ENCODE measurements around the gene OAT. TPM values are rescaled to one million over a fixed set of nuclear protein-coding genes. Genes with fewer than 3 reads are reported as not detected.

OAT gene
- total and polyA plus RNA-seq, 8 donors = 9.9 to 35.5 (median 20.5) TPM

DNA sequence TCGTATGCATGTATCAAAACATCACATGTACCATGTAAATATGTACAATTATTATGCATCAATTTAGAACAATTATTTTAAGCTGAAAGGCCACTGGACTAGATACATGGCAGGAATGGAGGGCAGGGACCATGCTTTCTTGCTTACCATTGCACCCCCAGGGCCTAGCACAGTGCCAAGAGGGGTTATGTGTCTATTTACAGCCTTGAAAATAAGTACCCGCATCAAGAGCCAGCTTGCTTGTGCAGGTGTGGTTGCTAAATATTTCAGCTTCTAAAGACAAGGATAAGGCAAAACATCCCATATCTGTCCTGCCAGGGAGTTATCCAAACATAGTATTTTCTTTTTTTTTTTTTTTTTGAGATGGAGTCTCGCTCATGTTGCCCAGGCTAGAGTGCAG lies 14.7 kb upstream of the OAT start:
- Histone ChIP-seq H3K4me3 (no peak overlapping the region), H3K27me3 (peaks cover 0 to 4% (median 0%) of the 10 kb centered on the region in 4 donors), H3K9me3 (no peaks in the 10 kb centered on the region), H3K4me1 (no peaks in the 10 kb centered on the region), H3K36me3 (no peaks in the 10 kb centered on the region), H3K27ac (no peak overlapping the region)
- ATAC-seq (no peak), FAIRE-seq (no peak), DNase-seq (no peak)
- 70 to 72% methylated on average over 3 of the region's 3 CpGs for WGBS, 2 donors
- intact Hi-C loops (cut with DNase I) = no loop called here
- TF ChIP-seq, protein P1, sequence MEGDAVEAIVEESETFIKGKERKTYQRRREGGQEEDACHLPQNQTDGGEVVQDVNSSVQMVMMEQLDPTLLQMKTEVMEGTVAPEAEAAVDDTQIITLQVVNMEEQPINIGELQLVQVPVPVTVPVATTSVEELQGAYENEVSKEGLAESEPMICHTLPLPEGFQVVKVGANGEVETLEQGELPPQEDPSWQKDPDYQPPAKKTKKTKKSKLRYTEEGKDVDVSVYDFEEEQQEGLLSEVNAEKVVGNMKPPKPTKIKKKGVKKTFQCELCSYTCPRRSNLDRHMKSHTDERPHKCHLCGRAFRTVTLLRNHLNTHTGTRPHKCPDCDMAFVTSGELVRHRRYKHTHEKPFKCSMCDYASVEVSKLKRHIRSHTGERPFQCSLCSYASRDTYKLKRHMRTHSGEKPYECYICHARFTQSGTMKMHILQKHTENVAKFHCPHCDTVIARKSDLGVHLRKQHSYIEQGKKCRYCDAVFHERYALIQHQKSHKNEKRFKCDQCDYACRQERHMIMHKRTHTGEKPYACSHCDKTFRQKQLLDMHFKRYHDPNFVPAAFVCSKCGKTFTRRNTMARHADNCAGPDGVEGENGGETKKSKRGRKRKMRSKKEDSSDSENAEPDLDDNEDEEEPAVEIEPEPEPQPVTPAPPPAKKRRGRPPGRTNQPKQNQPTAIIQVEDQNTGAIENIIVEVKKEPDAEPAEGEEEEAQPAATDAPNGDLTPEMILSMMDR (IDR thresholded peaks at IDR 0.05) = no peak

DNA sequence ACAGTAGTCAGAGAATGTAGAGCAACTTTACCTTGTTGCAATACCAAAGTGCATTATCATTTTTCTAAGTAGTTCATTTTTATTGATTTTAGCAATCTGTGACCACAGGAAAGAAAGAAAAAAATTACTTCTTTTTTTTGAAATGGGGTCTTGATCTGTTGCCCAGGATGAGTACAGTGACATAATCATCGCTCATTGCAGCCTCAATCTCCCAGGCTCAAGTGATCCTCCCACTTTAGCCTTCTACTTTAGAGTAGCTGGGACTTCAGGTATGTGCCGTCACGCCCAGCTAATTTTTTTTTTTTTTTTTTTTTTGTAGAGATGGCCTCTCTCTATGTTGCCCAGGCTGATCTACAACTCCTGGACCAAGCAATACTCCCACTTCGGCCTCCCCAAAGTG lies 11.4 kb upstream of the OAT start:
- peaks cover 0 to 7% (median 4%) of the 10 kb centered on the region in 3 donors for H3K4me1 ChIP-seq
- no peak overlapping the region for H3K4me3 ChIP-seq
- 78 to 90% methylated on average over 4 of the region's 4 CpGs for WGBS, 2 donors
- FAIRE-seq = no peak
- H3K27ac ChIP-seq = no peak overlapping the region
- no peak for ATAC-seq
- TF ChIP-seq, protein P1 (IDR thresholded peaks at IDR 0.05) = no peak
- no peaks in the 10 kb centered on the region for H3K36me3 ChIP-seq
- H3K9me3 ChIP-seq = no peaks in the 10 kb centered on the region
- H3K27me3 ChIP-seq = peaks cover 0 to 5% (median 2%) of the 10 kb centered on the region in 4 donors
- intact Hi-C loops (cut with DNase I) = no loop called here
- no peak for DNase-seq

DNA sequence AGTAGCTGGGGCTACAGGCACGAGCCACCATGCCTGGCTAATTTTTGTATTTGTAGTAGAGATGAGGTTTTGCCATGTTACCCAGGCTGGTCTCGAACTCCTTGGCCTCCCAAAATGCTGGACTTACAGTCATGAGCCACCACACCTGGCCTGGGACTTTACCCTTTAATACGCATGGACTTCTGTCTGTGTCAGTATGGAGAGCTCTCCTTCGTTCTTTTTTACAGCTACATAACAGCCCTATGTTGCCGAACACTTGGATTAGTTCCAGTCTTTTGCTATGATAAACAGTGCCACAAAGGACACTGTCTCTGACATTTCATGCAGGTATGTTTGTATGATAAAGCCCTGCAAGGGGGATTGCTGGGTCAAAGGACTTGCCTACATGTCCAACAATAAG lies 10.9 kb upstream of the OAT start:
- no peaks in the 10 kb centered on the region for H3K36me3 ChIP-seq
- H3K27ac ChIP-seq = no peak overlapping the region
- peaks cover 0 to 7% (median 4%) of the 10 kb centered on the region in 3 donors for H3K4me1 ChIP-seq
- H3K9me3 ChIP-seq = no peaks in the 10 kb centered on the region
- TF ChIP-seq, protein P1 (IDR thresholded peaks at IDR 0.05) = no peak
- DNase-seq = no peak
- no peak for FAIRE-seq
- H3K27me3 ChIP-seq = peaks cover 0 to 5% (median 2%) of the 10 kb centered on the region in 4 donors
- 39 to 52% methylated on average over 5 of the region's 5 CpGs for WGBS, 2 donors
- H3K4me3 ChIP-seq = no peak overlapping the region
- intact Hi-C loops (cut with DNase I) = no loop called here
- no peak for ATAC-seq

DNA sequence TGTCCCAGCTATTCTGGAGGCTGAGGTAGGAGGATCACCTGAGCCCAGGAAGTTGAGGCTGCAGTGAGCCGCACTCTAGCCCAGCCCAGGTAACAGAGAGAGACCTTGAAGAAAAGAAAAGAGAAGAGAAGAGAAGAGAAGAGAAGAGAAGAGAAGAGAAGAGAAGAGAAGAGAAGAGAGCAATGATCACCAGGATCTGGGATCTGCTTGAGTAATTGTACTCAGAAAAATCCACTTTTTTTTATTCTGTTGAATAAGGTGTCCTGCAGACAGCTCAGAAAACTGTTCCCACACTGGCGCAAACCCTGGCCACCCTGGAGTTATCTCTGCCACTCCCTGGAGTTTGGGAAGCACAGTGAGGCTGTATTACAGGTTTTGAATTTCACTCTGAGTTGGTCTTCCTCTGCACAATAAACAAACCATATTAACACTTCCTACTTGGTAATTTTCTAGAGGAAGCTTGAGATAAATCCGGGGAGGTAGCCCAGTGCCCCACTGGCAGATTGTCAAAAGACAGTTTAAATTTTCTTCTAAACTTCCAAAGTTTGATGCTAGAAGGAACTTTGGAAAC lies 9.6 kb upstream of the OAT start:
- Histone ChIP-seq H3K27ac (no peak overlapping the region), H3K4me1 (peaks cover 0 to 7% (median 4%) of the 10 kb centered on the region in 3 donors), H3K27me3 (peaks cover 0 to 5% (median 2%) of the 10 kb centered on the region in 4 donors), H3K9me3 (no peaks in the 10 kb centered on the region), H3K4me3 (no peak overlapping the region), H3K36me3 (no peaks in the 10 kb centered on the region)
- WGBS, 2 donors = 37 to 57% methylated on average over 3 of the region's 3 CpGs
- no peak for FAIRE-seq
- intact Hi-C loops (cut with DNase I) = no loop called here
- DNase-seq = no peak
- TF ChIP-seq, protein P1 (IDR thresholded peaks at IDR 0.05) = no peak
- ATAC-seq = no peak

DNA sequence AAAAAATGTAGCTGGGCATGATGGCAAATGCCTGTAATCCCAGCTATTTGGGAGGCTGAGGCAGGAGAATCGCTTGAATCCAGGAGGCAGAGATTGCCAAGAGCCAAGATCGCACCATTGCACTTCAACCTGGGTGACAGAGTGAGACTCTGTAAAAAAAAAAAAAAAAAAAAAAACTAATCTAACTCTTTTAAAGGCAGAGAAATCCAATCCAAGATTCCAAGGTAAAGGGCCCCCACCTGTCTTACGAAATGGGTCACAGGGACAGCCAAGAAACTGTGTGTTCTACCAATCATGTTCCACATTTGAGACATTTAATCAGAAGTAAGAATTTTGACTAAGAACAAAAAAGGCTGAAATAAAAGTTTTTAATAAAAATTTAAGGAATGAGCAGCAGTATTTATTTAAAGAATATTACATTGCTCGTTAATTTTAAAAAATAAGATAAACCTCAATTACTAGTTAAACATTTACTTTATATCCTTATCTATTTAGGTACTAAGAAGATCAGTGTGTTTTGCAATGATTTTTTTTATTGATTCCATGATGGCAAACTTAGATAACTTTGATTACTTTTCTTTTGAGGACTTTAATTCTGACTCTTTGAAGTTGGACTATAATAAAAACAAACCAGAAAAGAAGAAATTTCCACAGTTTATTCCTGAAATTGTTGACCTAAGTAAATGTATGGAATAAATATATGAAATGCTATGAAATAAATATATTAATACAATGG lies 6.7 kb upstream of the OAT start:
- Histone ChIP-seq H3K4me3 (no peak overlapping the region), H3K27ac (no peak overlapping the region), H3K36me3 (no peaks in the 10 kb centered on the region), H3K27me3 (peaks cover 0 to 5% (median 0%) of the 10 kb centered on the region in 4 donors), H3K9me3 (no peaks in the 10 kb centered on the region), H3K4me1 (peaks cover 0 to 7% (median 4%) of the 10 kb centered on the region in 3 donors)
- TF ChIP-seq, protein P1 (IDR thresholded peaks at IDR 0.05) = no peak
- intact Hi-C loops (cut with DNase I) = no loop called here
- no peak for ATAC-seq
- peak; percentile 63 for FAIRE-seq
- DNase-seq = no peak
- 23 to 26% methylated on average over 4 of the region's 4 CpGs for WGBS, 2 donors
